HepG2 (cell line): Measurements from ENCODE around the gene TEX19.

Source experiments
- NR2C2 ChIP-seq: sonication (generic); formaldehyde crosslinking; IDR thresholded peaks from 2 replicates; pipeline ENCODE4 v1.4.0; 2020; ENCODE audit warnings: missing genetic modification reagents, mild to moderate bottlenecking, moderate library complexity, borderline replicate concordance
- RFX5 ChIP-seq: IDR thresholded peaks from 2 replicates; pipeline ENCODE4 v1.6.1; 2011; ENCODE audit warnings: low read depth, low read length, improper control_type of control experiment

DNA sequence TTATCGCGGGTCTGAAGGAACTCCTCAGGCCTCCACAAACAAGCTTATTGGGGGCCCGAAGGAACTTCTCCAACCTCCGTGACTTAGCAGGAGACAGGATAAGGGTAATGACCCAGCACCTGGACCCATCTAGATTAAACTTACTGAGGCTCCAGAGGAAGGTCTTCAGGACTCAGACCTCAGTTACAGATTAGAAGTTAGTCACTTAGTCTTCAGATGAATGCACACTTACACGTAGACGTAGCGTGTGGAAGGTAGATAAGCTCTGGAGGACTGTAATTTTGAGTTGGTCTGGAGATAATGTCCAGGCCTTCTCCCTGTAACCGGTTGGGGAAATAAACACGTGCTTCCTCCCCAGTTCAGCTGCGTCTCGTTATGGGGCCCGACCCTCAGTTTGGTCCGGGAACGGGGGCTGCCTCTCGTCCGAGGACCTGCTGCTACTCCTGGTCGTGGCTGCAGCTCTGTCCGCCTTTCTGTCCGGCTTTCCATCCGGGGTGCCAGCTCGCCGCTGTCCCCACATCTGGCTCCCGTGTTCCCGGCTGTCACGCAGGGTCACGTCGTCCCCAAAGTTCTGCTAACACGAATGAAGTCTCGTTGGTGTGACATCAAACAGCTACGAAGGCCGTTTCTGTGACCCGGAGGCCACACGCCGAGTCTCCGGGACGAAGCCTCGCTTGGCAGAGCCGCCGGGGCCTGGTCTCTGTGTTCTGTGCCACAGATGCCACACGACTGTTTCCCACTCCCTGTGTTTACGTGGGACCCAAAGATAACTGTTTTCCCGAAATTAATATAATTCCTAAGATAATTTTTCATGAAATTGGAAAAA is 13.7 kb upstream of the TEX19 start:
- TF ChIP-seq RFX5 (no peak), NR2C2 (CRISPR knock-in tag) (no peak)
